ENCODE measurements around the gene FUT6.
"Not testable (repeated sequence)": the region's sequence is repeated elsewhere in the genome, so short reads cannot be mapped to it uniquely, and the experiment has no call there.

DNA sequence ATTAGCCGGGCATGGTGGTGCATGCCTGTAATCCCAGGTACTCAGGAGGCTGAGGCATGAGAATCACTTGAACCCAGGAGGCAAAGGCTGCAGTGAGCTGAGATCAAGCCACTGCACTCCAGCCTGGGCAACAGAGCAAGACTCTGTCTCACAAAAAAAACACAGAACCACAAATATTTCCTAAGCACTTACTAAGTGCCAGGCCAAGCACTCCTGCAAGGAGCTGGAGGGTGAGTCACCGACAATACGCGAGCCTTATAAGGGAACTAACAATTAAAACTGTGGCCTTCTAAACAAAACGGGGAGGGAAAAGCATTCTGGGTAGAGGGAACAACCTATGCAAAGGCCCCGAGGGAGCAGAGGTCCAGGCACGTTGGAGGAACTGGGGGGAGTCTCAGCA, 35.0 kb upstream of the FUT6 start:
- not testable (repeated sequence) for TF ChIP-seq CTCF (IDR thresholded peaks at IDR 0.05; ENCODE audit: low read length); EZH2 (IDR thresholded peaks at IDR 0.05; ENCODE audit: borderline replicate concordance, low read length)
